ENCODE measurements around the gene RDH11. TPM values are rescaled to one million over a fixed set of nuclear protein-coding genes. Genes with fewer than 3 reads are reported as not detected.

The RDH11 gene
- total RNA-seq, 1 donor from 2014 or later: 50.2 TPM

DNA sequence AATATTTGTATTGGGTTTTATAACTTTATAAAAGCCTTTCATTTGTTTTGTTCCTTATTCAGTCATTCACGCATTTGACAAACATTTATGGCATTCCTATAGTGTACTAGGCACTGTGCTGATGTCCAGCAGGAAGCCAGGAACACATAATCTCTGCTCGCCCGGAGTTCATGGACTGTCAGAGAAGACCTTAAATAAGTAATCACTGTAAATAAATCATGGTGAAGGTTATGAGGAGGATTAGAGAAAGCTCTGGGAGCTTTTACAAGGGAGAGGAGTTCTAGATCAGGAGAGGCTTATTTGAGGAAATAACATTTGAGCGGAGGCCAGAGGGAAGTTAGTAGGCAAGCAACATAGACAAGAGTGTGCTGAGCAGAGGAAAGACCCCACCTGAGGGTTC, 1.4 kb upstream of the RDH11 start:
- no peak overlapping the region for H3K4me3 Mint-ChIP-seq (ENCODE audit: unreplicated experiment)
- H3K9me3 Mint-ChIP-seq (ENCODE audit: unreplicated experiment): no peaks in the 10 kb centered on the region
- no peak overlapping the region for H3K27ac Mint-ChIP-seq (ENCODE audit: unreplicated experiment)

DNA sequence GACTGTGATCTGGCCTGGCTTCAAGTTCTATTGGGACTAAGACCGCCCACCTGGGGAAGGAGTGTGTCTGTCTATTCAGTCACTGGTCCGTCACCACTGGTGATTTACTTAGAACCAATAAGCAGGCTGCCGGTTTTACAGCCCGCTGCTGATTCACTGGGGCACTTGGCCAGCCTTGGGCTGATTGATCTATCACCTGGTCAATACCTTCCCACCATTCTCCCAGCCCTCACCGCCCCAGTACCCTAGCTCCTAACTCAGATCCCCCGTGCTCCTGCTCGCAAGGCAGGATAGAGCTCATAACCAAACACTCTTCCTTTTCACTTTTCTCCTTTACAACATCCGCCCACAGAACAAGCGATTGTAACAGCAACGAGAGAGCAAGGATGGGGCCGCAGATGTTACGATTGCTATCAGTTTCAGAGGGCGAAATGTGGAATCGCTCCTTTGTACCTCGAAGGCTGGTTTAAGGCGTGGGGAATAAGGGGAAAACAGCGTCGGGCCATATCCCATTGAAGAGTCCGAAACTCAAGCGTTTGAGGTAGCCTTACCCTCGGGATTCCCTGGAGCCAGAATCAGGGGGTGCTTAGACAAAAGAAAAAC, 672 bp downstream of the RDH11 start:
- H3K36me3 Mint-ChIP-seq (ENCODE audit: low read depth, unreplicated experiment): peaks cover 20% of the 10 kb centered on the region
- H3K27me3 Mint-ChIP-seq (ENCODE audit: unreplicated experiment): peaks cover 2% of the 10 kb centered on the region
- peak overlapping the region; percentile 98 for H3K27ac Mint-ChIP-seq (ENCODE audit: unreplicated experiment)
- peak; percentile 56 for DNase-seq (ENCODE audit: low spot score)
- peaks cover 12% of the 10 kb centered on the region for H3K4me1 Mint-ChIP-seq (ENCODE audit: unreplicated experiment)
- no peaks in the 10 kb centered on the region for H3K9me3 Mint-ChIP-seq (ENCODE audit: unreplicated experiment)
- H3K4me3 Mint-ChIP-seq (ENCODE audit: unreplicated experiment): peak overlapping the region; percentile 99
- TF ChIP-seq, protein P1, sequence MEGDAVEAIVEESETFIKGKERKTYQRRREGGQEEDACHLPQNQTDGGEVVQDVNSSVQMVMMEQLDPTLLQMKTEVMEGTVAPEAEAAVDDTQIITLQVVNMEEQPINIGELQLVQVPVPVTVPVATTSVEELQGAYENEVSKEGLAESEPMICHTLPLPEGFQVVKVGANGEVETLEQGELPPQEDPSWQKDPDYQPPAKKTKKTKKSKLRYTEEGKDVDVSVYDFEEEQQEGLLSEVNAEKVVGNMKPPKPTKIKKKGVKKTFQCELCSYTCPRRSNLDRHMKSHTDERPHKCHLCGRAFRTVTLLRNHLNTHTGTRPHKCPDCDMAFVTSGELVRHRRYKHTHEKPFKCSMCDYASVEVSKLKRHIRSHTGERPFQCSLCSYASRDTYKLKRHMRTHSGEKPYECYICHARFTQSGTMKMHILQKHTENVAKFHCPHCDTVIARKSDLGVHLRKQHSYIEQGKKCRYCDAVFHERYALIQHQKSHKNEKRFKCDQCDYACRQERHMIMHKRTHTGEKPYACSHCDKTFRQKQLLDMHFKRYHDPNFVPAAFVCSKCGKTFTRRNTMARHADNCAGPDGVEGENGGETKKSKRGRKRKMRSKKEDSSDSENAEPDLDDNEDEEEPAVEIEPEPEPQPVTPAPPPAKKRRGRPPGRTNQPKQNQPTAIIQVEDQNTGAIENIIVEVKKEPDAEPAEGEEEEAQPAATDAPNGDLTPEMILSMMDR (IDR thresholded peaks at IDR 0.05; ENCODE audit: unreplicated experiment): no peak

More for the DNA sequence above, 1.4 kb upstream of the RDH11 start:
- DNase-seq (ENCODE audit: low spot score): no peak
- Mint-ChIP-seq H3K36me3 (ENCODE audit: low read depth, unreplicated experiment) (peaks cover 4% of the 10 kb centered on the region), H3K27me3 (ENCODE audit: unreplicated experiment) (peaks cover 2% of the 10 kb centered on the region), H3K4me1 (ENCODE audit: unreplicated experiment) (peaks cover 12% of the 10 kb centered on the region)
- TF ChIP-seq, protein P1 (IDR thresholded peaks at IDR 0.05; ENCODE audit: unreplicated experiment): no peak

DNA sequence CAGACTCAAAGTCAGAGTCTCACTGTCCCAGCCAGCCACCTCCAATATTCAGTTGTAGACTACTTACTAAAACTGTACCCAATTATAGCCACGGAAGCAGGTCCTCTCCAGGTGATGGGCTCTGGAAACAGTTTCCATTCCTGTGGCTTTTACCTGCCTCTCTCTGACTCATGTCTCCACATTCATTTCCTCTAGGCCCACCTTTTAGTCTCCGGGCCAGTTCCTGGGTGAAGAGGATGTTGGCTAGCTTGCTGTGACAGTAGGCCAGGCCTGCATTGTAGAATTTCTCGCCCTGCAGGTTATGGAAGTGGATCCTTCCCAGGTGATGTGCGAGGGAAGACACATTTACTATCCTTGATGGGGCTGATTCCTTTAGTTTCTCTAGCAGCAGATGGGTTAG, 5.6 kb downstream of the RDH11 start:
- peaks cover 54% of the 10 kb centered on the region for H3K36me3 Mint-ChIP-seq (ENCODE audit: low read depth, unreplicated experiment)
- H3K4me3 Mint-ChIP-seq (ENCODE audit: unreplicated experiment): no peak overlapping the region
- TF ChIP-seq, protein P1 (IDR thresholded peaks at IDR 0.05; ENCODE audit: unreplicated experiment): no peak
- no peak for DNase-seq (ENCODE audit: low spot score)
- peaks cover 11% of the 10 kb centered on the region for H3K4me1 Mint-ChIP-seq (ENCODE audit: unreplicated experiment)
- no peak overlapping the region for H3K27ac Mint-ChIP-seq (ENCODE audit: unreplicated experiment)
- H3K9me3 Mint-ChIP-seq (ENCODE audit: unreplicated experiment): no peaks in the 10 kb centered on the region
- H3K27me3 Mint-ChIP-seq (ENCODE audit: unreplicated experiment): peaks cover under 1% of the 10 kb centered on the region

DNA sequence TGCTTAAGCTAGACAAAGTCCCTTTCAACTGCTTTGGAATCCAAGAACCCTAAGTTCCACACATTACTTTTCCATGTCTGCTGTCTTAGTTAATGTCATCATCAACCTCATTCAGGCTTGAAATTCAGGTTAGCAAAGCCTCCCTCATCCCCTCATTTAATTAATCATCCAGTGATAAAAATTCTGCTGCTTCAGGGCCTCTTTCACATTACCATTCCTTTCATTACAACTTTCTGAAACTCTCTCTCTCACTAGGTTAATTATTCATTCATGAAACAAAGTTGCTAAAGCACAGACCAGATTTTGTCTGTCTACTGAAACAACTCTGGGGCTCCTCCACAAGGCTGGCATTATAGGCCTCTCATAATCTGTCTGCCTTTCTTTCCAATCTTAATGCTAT, 11.7 kb downstream of the RDH11 start:
- DNase-seq (ENCODE audit: low spot score): no peak
- H3K9me3 Mint-ChIP-seq (ENCODE audit: unreplicated experiment): no peaks in the 10 kb centered on the region

DNA sequence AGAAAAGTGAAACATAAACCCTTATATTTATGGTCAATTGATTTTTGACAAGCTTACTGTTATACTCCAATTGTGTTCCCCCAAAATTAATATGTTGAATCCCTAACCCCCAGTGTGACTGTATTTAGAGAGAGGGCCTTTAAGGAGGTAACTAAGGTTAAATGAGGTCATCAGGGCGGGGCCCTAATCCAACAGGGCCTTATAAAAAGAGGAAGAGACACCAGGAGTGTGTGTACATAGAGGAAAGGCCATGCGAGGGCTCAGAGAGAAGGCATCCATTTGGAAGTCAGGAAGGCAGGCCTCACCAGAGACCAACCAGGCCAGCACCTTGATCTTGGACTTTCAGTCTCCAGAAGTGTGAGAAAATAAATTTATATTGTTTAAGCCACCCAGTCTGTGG, 14.6 kb downstream of the RDH11 start:
- H3K4me1 Mint-ChIP-seq (ENCODE audit: unreplicated experiment): no peaks in the 10 kb centered on the region
- TF ChIP-seq, protein P1 (IDR thresholded peaks at IDR 0.05; ENCODE audit: unreplicated experiment): no peak
- no peaks in the 10 kb centered on the region for H3K27me3 Mint-ChIP-seq (ENCODE audit: unreplicated experiment)
- H3K36me3 Mint-ChIP-seq (ENCODE audit: low read depth, unreplicated experiment): peaks cover 20% of the 10 kb centered on the region
- DNase-seq (ENCODE audit: low spot score): no peak
- H3K27ac Mint-ChIP-seq (ENCODE audit: unreplicated experiment): no peak overlapping the region
- no peak overlapping the region for H3K4me3 Mint-ChIP-seq (ENCODE audit: unreplicated experiment)
- no peaks in the 10 kb centered on the region for H3K9me3 Mint-ChIP-seq (ENCODE audit: unreplicated experiment)

More for the DNA sequence above, 11.7 kb downstream of the RDH11 start:
- Mint-ChIP-seq H3K4me1 (ENCODE audit: unreplicated experiment) (no peaks in the 10 kb centered on the region), H3K27me3 (ENCODE audit: unreplicated experiment) (no peaks in the 10 kb centered on the region), H3K4me3 (ENCODE audit: unreplicated experiment) (no peak overlapping the region), H3K36me3 (ENCODE audit: low read depth, unreplicated experiment) (peaks cover 33% of the 10 kb centered on the region), H3K27ac (ENCODE audit: unreplicated experiment) (no peak overlapping the region)
- TF ChIP-seq, protein P1 (IDR thresholded peaks at IDR 0.05; ENCODE audit: unreplicated experiment): no peak

All from endothelial cell (in vitro differentiated cells).